HEK293 (cell line): ENCODE measurements around the gene GALNTL6.

Experiments used
- CTCF ChIP-seq: fragments of 450-650 bp; formaldehyde crosslinking; IDR thresholded peaks from 2 replicates; pipeline ENCODE4 v1.5.1; 2016; ENCODE audit warnings: missing biosample characterization, missing genetic modification characterization
- ZNF394 ChIP-seq: fragments of 450-650 bp; formaldehyde crosslinking; IDR thresholded peaks from 2 replicates; pipeline ENCODE4 v1.5.1; 2016; ENCODE audit warnings: missing biosample characterization, missing genetic modification characterization, mild to moderate bottlenecking, moderate library complexity, borderline replicate concordance
- ZNF639 ChIP-seq: fragments of 450-650 bp; formaldehyde crosslinking; IDR thresholded peaks from 2 replicates; pipeline ENCODE4 v1.5.1; 2016; ENCODE audit warnings: missing biosample characterization, missing genetic modification characterization

GRCh38 chr4:172356016-172356415, 542.8 kb downstream of the GALNTL6 start:
- no peak for TF ChIP-seq ZNF639 (tag by site-specific recombination)
- no peak for TF ChIP-seq CTCF (tag by site-specific recombination)
- no peak for TF ChIP-seq ZNF394 (tag by site-specific recombination)
